MM.1S (cell line): ENCODE measurements around the gene FAM193B.

Source experiments
- DNase-seq: peaks from one replicate; pipeline ENCODE4 v3.0.0-alpha.2; 2015
- H2AFZ ChIP-seq: fragments of 300-600 bp; sonication (generic); 2 replicates; pipeline ENCODE4 v1.6.0; 2016; ENCODE audit warnings: antibody characterized with exemption, low read length
- H3F3A ChIP-seq: fragments of 300-600 bp; sonication (generic); 2 replicates; pipeline ENCODE4 v1.6.1; 2016; ENCODE audit warnings: mild to moderate bottlenecking, antibody characterized with exemption, low read length, moderate library complexity, mixed read lengths; ENCODE audit not compliant: insufficient read depth
- H3K27ac ChIP-seq: fragments of 300-600 bp; sonication (generic); 2 replicates; pipeline ENCODE4 v1.5.1; 2016; ENCODE audit warnings: mild to moderate bottlenecking, low read length
- H3K27me3 ChIP-seq: fragments of 300-600 bp; sonication (generic); replicated peaks from 2 replicates; pipeline ENCODE4 v1.6.0; 2016; ENCODE audit warnings: low read length; ENCODE audit not compliant: insufficient read depth
- H3K36me3 ChIP-seq: fragments of 300-600 bp; sonication (generic); replicated peaks from 2 replicates; pipeline ENCODE4 v1.6.1; 2016; ENCODE audit warnings: mild to moderate bottlenecking, low read length, mixed read lengths; ENCODE audit not compliant: insufficient read depth
- H3K4me1 ChIP-seq: fragments of 300-600 bp; sonication (generic); 2 replicates; pipeline ENCODE4 v1.6.1; 2016; ENCODE audit warnings: low read length, mixed read lengths
- H3K4me2 ChIP-seq: fragments of 300-600 bp; sonication (generic); 2 replicates; pipeline ENCODE4 v1.6.0; 2016; ENCODE audit warnings: low read depth, low read length
- H3K4me3 ChIP-seq: fragments of 300-600 bp; sonication (generic); 2 replicates; pipeline ENCODE4 v1.5.1; 2016; ENCODE audit warnings: low read length, mixed read lengths
- H3K79me2 ChIP-seq: fragments of 300-600 bp; sonication (generic); 2 replicates; pipeline ENCODE4 v1.6.1; 2016; ENCODE audit warnings: mixed run types, low read length, mixed read lengths
- H3K9ac ChIP-seq: fragments of 300-600 bp; sonication (generic); 2 replicates; pipeline ENCODE4 v1.6.1; 2016; ENCODE audit warnings: low read length, mixed read lengths
- H3K9me2 ChIP-seq: fragments of 300-600 bp; sonication (generic); replicated peaks from 2 replicates; pipeline ENCODE4 v1.6.1; 2016; ENCODE audit warnings: mild to moderate bottlenecking, low read length, mixed read lengths; ENCODE audit not compliant: insufficient read depth
- H3K9me3 ChIP-seq: fragments of 300-600 bp; sonication (generic); replicated peaks from 2 replicates; pipeline ENCODE4 v1.6.1; 2016; ENCODE audit warnings: mild to moderate bottlenecking, low read length, mixed read lengths; ENCODE audit not compliant: insufficient read depth
- H4K20me1 ChIP-seq: fragments of 300-600 bp; sonication (generic); 2 replicates; pipeline ENCODE4 v1.6.1; 2016; ENCODE audit warnings: mild to moderate bottlenecking, low read length, moderate library complexity, mixed read lengths; ENCODE audit not compliant: insufficient read depth
- CTCF ChIP-seq: fragments of 300-600 bp; sonication (generic); IDR thresholded peaks from 2 replicates; pipeline ENCODE4 v1.5.1; 2016; ENCODE audit warnings: antibody characterized with exemption, low read length, mixed read lengths
- EZH2 ChIP-seq: fragments of 300-600 bp; sonication (generic); optimal IDR thresholded peaks from 2 replicates; pipeline ENCODE3; 2017; ENCODE audit warnings: low read depth, mild to moderate bottlenecking, antibody characterized with exemption, low read length, mixed read lengths
- EZH2phosphoT487 ChIP-seq: fragments of 300-600 bp; sonication (generic); IDR thresholded peaks from 2 replicates; pipeline ENCODE4 v1.6.1; 2018; ENCODE audit warnings: antibody characterized with exemption, low read length

The FAM193B gene

DNA sequence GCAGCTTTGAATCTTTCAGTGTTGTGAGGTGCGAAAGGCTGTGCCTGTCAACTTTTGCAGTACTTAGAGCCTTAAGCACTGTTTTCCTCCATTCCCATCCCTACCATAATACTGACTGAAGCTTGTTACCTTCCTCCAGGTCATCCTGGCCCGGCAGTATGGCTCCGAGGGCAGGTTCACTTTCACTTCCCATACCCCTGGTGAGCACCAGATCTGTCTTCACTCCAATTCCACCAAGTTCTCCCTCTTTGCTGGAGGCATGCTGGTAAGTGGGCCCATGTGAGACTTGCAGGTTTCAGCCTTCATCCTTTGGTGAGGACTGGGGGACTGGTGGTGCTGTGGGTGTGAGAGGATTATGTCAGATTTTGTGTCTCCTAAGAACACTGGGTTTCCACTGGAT lies 39.1 kb upstream of the FAM193B start:
- H4K20me1 ChIP-seq, result no peaks in the 10 kb centered on the region
- H3K4me1 ChIP-seq, result peaks cover 13% of the 10 kb centered on the region
- no peak overlapping the region for H3K27ac ChIP-seq
- H3K27me3 ChIP-seq, result peaks cover 26% of the 10 kb centered on the region
- peaks cover 24% of the 10 kb centered on the region for H3K79me2 ChIP-seq
- H2AFZ ChIP-seq, result no peak overlapping the region
- peak overlapping the region; percentile 94; the same call in 1 of the 2 replicates for H3K4me2 ChIP-seq
- no peak overlapping the region for H3K4me3 ChIP-seq
- H3K9me2 ChIP-seq, result no peaks in the 10 kb centered on the region
- no peaks in the 10 kb centered on the region for H3K9me3 ChIP-seq
- H3F3A ChIP-seq, result peaks cover 14% of the 10 kb centered on the region; the same call in 1 of the 2 replicates
- TF ChIP-seq CTCF, result no peak
- no peak for TF ChIP-seq EZH2
- no peak for TF ChIP-seq EZH2phosphoT487
- H3K9ac ChIP-seq, result no peak overlapping the region
- DNase-seq, result no peak
- H3K36me3 ChIP-seq, result peaks cover 12% of the 10 kb centered on the region; the same call in 1 of the 2 replicates

- Histone ChIP-seq H3K4me2 (peak overlapping the region; percentile 94), H3K4me3 (peak overlapping the region; percentile 86), H3K79me2 (peaks cover 24% of the 10 kb centered on the region), H3K27me3 (peaks cover 32% of the 10 kb centered on the region), H3K36me3 (peaks cover 12% of the 10 kb centered on the region; the same call in 1 of the 2 replicates), H3F3A (0 out of 2 replicates have a peak, but pooled peaks cover 11% of the 10 kb centered on the region), H3K9me2 (no peaks in the 10 kb centered on the region), H3K4me1 (peaks cover 11% of the 10 kb centered on the region; the same call in 1 of the 2 replicates), H3K27ac (peak overlapping the region; percentile 44; the same call in 1 of the 2 replicates), H2AFZ (no peak overlapping the region), H3K9me3 (no peaks in the 10 kb centered on the region), H4K20me1 (no peaks in the 10 kb centered on the region), H3K9ac (peak overlapping the region; percentile 89)
- TF ChIP-seq EZH2 (no peak), EZH2phosphoT487 (no peak), CTCF (no peak)
- no peak for DNase-seq
Measured at GRCh38 chr5:177592905-177593304, 38.5 kb upstream of the FAM193B start.

DNA sequence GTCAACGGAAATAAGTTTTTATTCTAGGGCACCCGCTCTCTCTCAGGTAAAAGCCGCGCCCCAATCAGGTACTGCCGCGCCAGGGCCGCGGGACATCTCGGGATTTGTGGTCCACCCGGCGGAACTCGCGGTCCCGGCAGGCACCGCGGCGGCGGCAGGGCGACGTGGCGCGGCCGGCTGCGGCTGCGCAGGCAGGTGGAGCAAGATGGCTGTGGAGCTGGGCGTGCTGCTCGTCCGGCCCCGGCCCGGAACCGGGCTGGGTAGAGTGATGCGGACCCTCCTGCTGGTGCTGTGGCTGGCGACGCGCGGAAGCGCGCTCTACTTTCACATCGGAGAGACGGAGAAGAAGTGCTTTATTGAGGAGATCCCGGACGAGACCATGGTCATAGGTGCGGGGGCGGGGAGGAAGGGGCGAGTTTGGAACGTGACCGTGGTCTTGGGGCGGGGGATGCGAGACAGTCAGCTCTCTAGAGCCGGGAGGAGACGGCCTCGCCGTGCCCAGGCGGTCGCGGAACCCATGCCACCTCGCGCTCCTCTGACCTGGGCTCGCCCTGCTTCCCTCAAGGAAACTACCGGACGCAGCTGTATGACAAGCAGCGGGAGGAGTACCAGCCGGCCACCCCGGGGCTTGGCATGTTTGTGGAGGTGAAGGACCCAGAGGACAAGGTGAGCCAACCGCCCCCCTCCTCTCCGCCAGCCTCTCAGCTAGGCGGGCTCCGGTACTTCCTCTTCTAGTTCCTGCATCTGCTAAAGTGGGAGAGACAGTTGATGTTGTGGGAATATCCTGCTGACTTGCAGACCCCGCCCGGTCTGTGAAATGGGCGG lies 37.9 kb upstream of the FAM193B start, which contains the start of gene TMED9:
Gene TMED9, plus strand, starts transcription at position 194 of the 825 bp plus-strand sequence. Its CDS starts 12 bp downstream, at position 206.
- H3K9ac ChIP-seq, result peak within 1 kb of the TSS; percentile 89
- DNase-seq, result peak; percentile 91
- peaks cover 12% of the 10 kb centered on the region; the same call in 1 of the 2 replicates for H3K36me3 ChIP-seq
- no peaks in the 10 kb centered on the region for H4K20me1 ChIP-seq
- 0 out of 2 replicates have a peak, but pooled peaks cover 11% of the 10 kb centered on the region for H3F3A ChIP-seq
- H3K79me2 ChIP-seq, result peaks cover 24% of the 10 kb centered on the region
- TF ChIP-seq CTCF, result no peak
- no peak for TF ChIP-seq EZH2phosphoT487
- no peak for TF ChIP-seq EZH2
- peaks cover 11% of the 10 kb centered on the region; the same call in 1 of the 2 replicates for H3K4me1 ChIP-seq
- peak within 1 kb of the TSS; percentile 44; the same call in 1 of the 2 replicates for H3K27ac ChIP-seq
- H3K4me2 ChIP-seq, result peak within 1 kb of the TSS; percentile 94
- H2AFZ ChIP-seq, result peak within 1 kb of the TSS; percentile 60
- no peaks in the 10 kb centered on the region for H3K9me2 ChIP-seq
- H3K27me3 ChIP-seq, result peaks cover 32% of the 10 kb centered on the region
- H3K9me3 ChIP-seq, result no peaks in the 10 kb centered on the region
- H3K4me3 ChIP-seq, result peak within 1 kb of the TSS; percentile 86
